LoVo (cell line): ENCODE measurements around the gene SUSD5.
A peak's percentile ranks its signal among the peaks of the same experiment; 100 is the strongest.
"Not testable (repeated sequence)": the region's sequence is repeated elsewhere in the genome, so short reads cannot be mapped to it uniquely, and the experiment has no call there.

Experiments used
- DNase-seq: peaks from one replicate; pipeline ENCODE4 v3.0.0-alpha.2; 2016; ENCODE audit warnings: low spot score

The SUSD5 gene

DNA sequence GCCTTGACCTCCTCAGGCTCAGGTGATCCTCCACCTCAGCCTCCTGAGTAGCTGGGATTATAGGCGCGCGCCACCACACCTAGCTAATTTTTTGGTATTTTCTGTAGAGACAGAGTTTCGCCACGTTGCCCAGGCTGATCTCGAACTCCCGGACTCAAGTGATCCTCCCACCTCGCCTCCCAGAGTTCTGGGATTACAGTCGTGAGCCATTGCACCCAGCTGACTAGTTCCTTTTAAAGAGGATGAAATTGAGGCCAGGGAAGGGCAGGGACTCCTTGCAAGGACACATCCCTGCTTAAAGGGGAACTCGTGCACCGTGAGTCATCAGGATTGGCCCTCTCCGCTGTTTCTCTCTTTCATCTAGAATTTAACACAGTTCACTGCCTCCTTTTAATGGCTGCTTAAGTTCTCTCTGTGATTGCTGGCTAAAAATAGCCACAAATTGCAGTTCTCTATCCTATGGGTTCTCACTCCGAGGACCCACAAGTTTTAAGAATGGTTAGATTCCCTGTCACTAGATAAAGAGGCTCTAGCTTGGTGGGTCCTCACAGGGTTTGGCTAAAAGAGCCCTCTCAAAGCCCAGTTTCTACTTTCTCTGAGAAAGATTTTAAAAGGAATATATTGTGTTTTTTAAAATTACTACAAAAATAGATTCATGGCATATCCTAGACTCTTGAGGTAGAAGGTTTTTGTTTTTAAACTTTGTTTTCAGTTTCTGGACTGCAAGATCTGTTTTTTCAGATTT, 103.4 kb downstream of the SUSD5 start:
- DNase-seq: peak; percentile 65

DNA sequence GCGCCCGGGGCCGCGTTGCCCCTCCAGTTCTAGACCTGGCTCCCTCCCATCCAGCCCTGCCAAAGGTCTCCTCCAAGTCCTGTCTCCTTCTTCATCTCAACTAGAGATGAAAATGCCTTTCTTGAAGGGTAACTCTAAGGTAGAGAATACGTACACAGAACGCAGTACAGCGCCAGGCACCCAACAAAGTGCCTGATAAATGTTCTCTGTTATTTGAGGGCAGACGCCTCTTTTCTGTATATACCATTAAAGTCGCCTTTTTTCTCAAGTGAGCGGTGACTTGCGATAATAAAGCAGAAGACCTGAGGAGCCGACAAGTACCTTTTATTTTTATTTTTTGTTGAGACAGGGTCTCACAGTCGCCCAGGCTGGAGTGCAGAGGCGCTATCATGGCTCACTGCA, 104.0 kb downstream of the SUSD5 start:
- DNase-seq: no peak

DNA sequence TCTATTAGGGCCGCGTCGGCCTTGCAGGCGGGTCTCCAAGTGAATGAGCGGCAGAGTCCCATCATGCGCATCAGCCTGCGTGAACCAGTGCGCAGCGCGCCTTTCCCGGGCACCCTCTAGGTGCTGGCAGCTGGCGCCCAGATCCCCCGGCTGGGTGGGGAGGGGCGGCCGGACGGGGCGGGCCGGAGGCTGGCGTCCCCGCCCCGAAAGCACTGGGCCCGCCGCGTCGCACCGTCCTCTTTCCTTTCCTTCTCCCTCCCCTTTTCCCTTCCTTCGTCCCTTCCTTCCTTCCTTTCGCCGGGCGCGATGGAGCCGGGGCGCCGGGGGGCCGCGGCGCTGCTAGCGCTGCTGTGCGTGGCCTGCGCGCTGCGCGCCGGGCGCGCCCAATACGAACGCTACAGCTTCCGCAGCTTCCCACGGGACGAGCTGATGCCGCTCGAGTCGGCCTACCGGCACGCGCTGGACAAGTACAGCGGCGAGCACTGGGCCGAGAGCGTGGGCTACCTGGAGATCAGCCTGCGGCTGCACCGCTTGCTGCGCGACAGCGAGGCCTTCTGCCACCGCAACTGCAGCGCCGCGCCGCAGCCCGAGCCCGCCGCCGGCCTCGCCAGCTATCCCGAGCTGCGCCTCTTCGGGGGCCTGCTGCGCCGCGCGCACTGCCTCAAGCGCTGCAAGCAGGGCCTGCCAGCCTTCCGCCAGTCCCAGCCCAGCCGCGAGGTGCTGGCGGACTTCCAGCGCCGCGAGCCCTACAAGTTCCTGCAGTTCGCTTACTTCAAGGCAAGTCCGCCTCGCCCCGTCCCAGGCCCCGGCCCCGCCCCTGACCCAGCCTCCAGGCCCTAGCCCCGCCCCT, 104.6 kb downstream of the SUSD5 start, which contains the start of gene CRTAP:
TSS of gene CRTAP (plus strand) at position 243 of the 850 bp plus-strand sequence. CDS start at position 307, 64 bp downstream.
- peak; percentile 91 for DNase-seq

DNA sequence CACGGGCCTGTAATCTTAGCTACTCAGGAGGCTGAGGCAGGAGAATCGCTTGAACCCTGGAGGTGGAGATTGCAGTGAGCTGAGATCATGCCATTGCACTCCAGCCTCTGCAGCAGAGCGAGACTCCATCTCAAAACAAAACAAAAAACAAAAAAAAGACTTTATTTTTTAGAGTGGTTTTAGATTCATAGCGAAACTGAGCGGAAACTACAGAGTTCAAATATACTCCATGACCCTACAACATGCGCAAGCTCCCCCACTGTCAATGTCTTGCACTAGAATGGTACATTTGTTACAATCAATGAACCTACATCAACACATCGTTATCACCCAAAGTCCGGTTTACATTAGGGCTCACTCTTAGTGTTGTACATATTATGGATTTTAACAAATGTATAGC, 107.0 kb downstream of the SUSD5 start:
- DNase-seq: no peak

DNA sequence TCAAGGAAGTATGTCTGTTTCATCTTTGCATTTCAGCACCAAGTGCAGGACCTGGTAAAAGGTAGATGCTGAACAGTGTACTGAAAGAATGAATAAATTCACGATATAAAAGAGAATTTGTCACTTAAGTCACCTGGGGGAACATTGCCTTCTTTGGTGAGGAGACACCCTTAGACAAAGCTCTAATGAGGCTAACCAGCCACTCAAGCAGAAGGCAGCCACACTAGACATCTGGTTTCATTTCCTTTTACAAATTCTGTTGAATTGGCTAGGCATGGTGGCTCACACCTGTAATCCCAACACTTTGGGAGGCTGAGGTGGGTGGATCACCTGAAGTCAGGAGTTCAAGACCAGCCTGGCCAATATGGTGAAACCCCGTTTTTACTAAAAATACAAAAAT, 111.8 kb downstream of the SUSD5 start:
- not testable (repeated sequence) for DNase-seq

DNA sequence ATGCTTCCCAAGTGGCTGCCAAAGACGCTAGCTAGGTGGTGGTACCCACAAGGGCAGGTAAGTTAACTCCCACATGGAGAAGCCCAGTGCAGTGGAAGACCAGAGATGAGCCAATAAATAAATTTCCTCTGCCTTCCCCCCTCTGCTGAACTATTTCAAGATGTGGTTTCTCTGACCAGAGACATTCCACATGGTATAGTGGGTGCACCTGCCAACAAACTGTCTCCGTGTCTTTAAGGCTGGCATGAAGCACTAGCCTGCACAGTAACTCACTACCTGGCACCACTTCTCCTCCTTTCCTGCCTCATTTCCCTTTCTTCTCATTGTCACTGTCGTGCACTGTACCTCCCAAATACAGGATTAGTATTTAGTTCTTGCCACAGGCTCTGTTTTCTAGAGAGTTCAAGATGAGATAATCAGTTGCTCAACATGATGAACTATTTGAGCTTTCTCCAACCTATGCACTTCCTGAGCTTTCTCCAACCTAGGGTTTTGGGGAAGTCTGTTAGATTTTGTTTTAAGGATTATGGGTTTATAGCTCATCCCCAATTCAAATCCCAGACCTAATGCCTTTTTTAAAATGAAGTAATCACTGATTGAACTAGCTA, 113.2 kb downstream of the SUSD5 start:
- no peak for DNase-seq

DNA sequence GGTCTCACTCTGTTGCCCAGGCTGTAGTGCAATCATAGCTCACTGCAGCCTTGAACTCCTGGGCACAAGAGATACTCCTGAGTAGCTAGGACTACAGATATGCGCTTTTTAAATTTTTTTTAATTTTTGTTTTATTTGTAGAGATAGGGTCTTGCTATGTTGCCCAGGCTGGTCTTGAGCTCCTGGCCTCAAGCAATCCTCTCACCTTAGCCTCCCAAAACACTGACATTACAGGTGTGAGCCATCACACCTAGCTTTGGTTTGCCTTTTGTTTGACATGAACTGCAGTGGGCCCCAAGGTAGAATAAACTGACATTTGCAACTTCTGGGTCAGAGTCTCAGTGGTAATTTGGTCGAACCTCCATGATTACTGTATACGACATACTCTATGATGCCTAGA, 113.8 kb downstream of the SUSD5 start:
- DNase-seq: no peak

DNA sequence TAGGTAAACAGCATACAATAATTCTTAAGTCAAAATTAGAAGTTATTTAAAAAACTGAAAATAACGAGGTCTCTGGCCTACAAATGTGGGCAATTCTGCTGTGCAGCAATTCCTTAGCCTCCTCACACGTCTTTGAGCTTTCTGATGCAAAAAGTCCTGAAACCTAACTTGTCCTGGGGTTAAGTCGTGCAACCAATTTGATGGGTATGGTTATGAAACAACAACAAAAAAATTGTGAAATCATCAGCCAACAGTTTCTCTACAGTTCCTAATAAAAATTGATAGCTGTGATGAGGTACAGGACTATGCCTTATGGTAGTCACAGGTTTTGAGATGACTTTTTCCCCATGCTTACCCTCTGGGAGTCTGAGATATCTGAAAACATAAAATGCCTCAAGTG, 115.1 kb downstream of the SUSD5 start:
- no peak for DNase-seq

DNA sequence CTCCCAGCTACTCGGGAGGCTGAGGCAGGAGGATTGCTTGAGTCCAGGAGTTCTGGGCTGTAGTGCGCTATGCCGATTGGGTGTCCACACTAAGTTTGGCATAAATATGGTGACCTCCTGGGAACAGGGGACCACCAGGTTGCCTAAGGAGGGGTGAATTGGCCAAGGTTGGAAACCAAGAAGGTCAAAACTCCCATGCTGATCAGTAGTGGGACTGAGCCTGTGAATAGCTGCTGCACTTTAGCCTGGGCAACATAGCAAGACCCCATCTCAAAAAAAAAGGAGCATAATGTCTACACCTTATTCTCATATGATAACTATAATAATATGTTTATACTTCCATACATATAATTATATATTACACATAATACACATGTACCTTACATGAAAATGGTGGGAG, 115.6 kb downstream of the SUSD5 start:
- DNase-seq: no peak

DNA sequence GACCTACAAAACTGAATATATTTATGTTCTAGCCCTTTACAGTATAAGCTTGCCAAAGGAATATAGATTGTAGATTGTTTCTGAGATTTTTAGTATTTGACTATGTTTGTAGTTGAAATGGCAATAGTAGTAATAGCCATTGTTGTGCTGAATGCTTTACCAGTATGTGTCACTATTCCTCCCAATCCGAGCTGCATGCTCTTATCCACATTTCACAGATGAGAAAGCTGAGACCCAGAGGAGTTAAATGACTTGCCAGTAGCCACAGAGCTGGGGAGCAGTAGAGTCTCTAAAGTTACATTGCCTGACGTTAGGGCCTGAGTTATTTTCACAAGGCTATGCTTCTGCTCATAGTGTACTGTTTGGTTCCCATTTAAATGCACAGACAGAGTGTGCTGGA, 118.4 kb downstream of the SUSD5 start:
- DNase-seq: no peak
